Measurements from ENCODE around the gene PDE9A.

GRCh38 chr21:42670058-42670880 lies 16.8 kb downstream of the PDE9A start:
- TF ChIP-seq EZH2 (IDR thresholded peaks at IDR 0.05; ENCODE audit: borderline replicate concordance, low read depth, low read length, severe bottlenecking) (no peak), CTCF (IDR thresholded peaks at IDR 0.05; ENCODE audit: borderline replicate concordance, extremely low read depth, low read length, poor library complexity, severe bottlenecking) (no peak)

All from DND-41 (cell line).